GM21723 (cell line): ENCODE results near the gene TAS2R60.
"Not testable (repeated sequence)": the region's sequence is repeated elsewhere in the genome, so short reads cannot be mapped to it uniquely, and the experiment has no call there.

Experiments used
- ATAC-seq: cut with Tn5 transposase; IDR thresholded peaks from one replicate; pipeline ENCODE4 v1.9.1; 2021; ENCODE audit warnings: mild to moderate bottlenecking, moderate library complexity; ENCODE audit not compliant: unreplicated experiment

The TAS2R60 gene

GRCh38 chr7:143443153-143443552, at the start of gene TAS2R60:
Gene TAS2R60, plus strand, starts transcription at chr7:143443453. Its CDS starts 0 bp downstream, at chr7:143443453.
- no peak for ATAC-seq

GRCh38 chr7:143394068-143394467, 49.2 kb upstream of the TAS2R60 start:
- no peak for ATAC-seq

- no peak for ATAC-seq
Observed at GRCh38 chr7:143394777-143395176, 48.5 kb upstream of the TAS2R60 start.

- no peak for ATAC-seq
Observed at GRCh38 chr7:143395187-143396149, 47.8 kb upstream of the TAS2R60 start.

- no peak for ATAC-seq
Observed at GRCh38 chr7:143396182-143396581, 47.1 kb upstream of the TAS2R60 start.

- ATAC-seq, result no peak
Observed at GRCh38 chr7:143396625-143397556, 46.4 kb upstream of the TAS2R60 start.

GRCh38 chr7:143397710-143398530, 45.3 kb upstream of the TAS2R60 start:
- ATAC-seq, result no peak

- ATAC-seq, result no peak
Observed at GRCh38 chr7:143398616-143399015, 44.6 kb upstream of the TAS2R60 start.

- ATAC-seq, result no peak
Observed at GRCh38 chr7:143399151-143399550, 44.1 kb upstream of the TAS2R60 start.

- no peak for ATAC-seq
Observed at GRCh38 chr7:143399642-143400041, 43.6 kb upstream of the TAS2R60 start.

- no peak for ATAC-seq
Observed at GRCh38 chr7:143401265-143401664, 42.0 kb upstream of the TAS2R60 start.

GRCh38 chr7:143402233-143402632, 41.0 kb upstream of the TAS2R60 start:
- not testable (repeated sequence) for ATAC-seq

GRCh38 chr7:143405173-143406001, 37.9 kb upstream of the TAS2R60 start:
- no peak for ATAC-seq

- ATAC-seq, result no peak
Observed at GRCh38 chr7:143406002-143406357, 37.3 kb upstream of the TAS2R60 start.

- no peak for ATAC-seq
Observed at GRCh38 chr7:143407287-143408251, 35.7 kb upstream of the TAS2R60 start.

GRCh38 chr7:143408252-143408685, 35.0 kb upstream of the TAS2R60 start:
- no peak for ATAC-seq

- peak; percentile 59 for ATAC-seq
Observed at GRCh38 chr7:143408686-143409561, 34.3 kb upstream of the TAS2R60 start, which contains the start of gene EPHA1. Gene EPHA1, minus strand, starts transcription at chr7:143408856. Its CDS starts 51 bp downstream, at chr7:143408805.
